GM23338 (cell line): Measurements from ENCODE around the gene SBNO1.

Experiments used
- CREB1 ChIP-seq: fragments of 250-450 bp; sonication (Bioruptor Pico); IDR thresholded peaks from 2 replicates; pipeline ENCODE4 v1.5.0; 2020; ENCODE audit warnings: low read depth, mild to moderate bottlenecking, moderate library complexity
- CTCF ChIP-seq, 2 experiments: fragments of 200-600 bp in 1 of 2; sonication (generic) in 1 of 2; conservative IDR thresholded peaks; 2 replicates each; pipeline versions ENCODE4 v1.5.1 to v1.6.1; 2016 to 2017; ENCODE audit warnings: antibody characterized with exemption in 2 of 2, low read depth in 2 of 2, mild to moderate bottlenecking in 2 of 2, moderate library complexity in 1 of 2
- EZH2 ChIP-seq: fragments of 200-600 bp; sonication (generic); IDR thresholded peaks from one replicate; pipeline ENCODE4 v1.8.0; 2017; ENCODE audit warnings: antibody characterized with exemption, mild to moderate bottlenecking, low read depth; ENCODE audit not compliant: unreplicated experiment
- EZH2phosphoT487 ChIP-seq: fragments of 200-600 bp; sonication (generic); IDR thresholded peaks from one replicate; pipeline ENCODE4 v1.8.1; 2018; ENCODE audit warnings: antibody characterized with exemption; ENCODE audit not compliant: unreplicated experiment
- JUNB ChIP-seq: IDR thresholded peaks from one replicate; pipeline ENCODE4 v1.6.1; 2016; ENCODE audit warnings: antibody characterized with exemption; ENCODE audit not compliant: unreplicated experiment
- POLR2AphosphoS5 ChIP-seq: IDR thresholded peaks from 2 replicates; pipeline ENCODE4 v1.6.1; 2016; ENCODE audit warnings: antibody characterized with exemption, low read depth
- REST ChIP-seq: IDR thresholded peaks from one replicate; pipeline ENCODE4 v1.6.1; 2018; ENCODE audit warnings: antibody characterized with exemption; ENCODE audit not compliant: unreplicated experiment
- STAT1 ChIP-seq: IDR thresholded peaks from one replicate; pipeline ENCODE4 v1.6.1; 2016; ENCODE audit warnings: antibody characterized with exemption; ENCODE audit not compliant: unreplicated experiment
- ZNF462 ChIP-seq: fragments of 250-450 bp; sonication (Bioruptor Pico); IDR thresholded peaks from 2 replicates; pipeline ENCODE4 v1.5.0; 2020; ENCODE audit warnings: mild to moderate bottlenecking, moderate library complexity

- no peak for TF ChIP-seq POLR2AphosphoS5
- TF ChIP-seq CTCF (conservative IDR thresholded peaks at IDR 0.05; ENCODE audit: low read depth in 2 of 2) = no peak
- no peak for TF ChIP-seq REST
- TF ChIP-seq JUNB = no peak
- no peak for TF ChIP-seq CREB1 (CRISPR knock-in tag)
- no peak for TF ChIP-seq EZH2
- TF ChIP-seq EZH2phosphoT487 = no peak
- TF ChIP-seq ZNF462 = no peak
- TF ChIP-seq STAT1 = no peak
Observed at GRCh38 chr12:123367511-123367910, 2.9 kb upstream of the SBNO1 start.
